IPS-15b (cell line): ENCODE data around the gene URB1.
"Not testable (repeated sequence)": the region's sequence is repeated elsewhere in the genome, so short reads cannot be mapped to it uniquely, and the experiment has no call there.

Experiments used
- H3K27me3 ChIP-seq: one replicate; pipeline ENCODE4 v1.6.1; 2013; ENCODE audit warnings: low read length; ENCODE audit not compliant: control insufficient read depth, insufficient read depth
- H3K36me3 ChIP-seq: one replicate; pipeline ENCODE4 v1.6.1; 2013; ENCODE audit warnings: low read length; ENCODE audit not compliant: control insufficient read depth, insufficient read depth
- H3K4me1 ChIP-seq: one replicate; pipeline ENCODE4 v1.6.1; 2013; ENCODE audit warnings: mild to moderate bottlenecking, low read length; ENCODE audit not compliant: control insufficient read depth, insufficient read depth
- H3K4me3 ChIP-seq: one replicate; pipeline ENCODE4 v1.5.1; 2013; ENCODE audit warnings: low read depth, low read length
- H3K9ac ChIP-seq: one replicate; pipeline ENCODE4 v1.6.1; 2013; ENCODE audit warnings: low read depth, mild to moderate bottlenecking, low read length
- H3K9me3 ChIP-seq: one replicate; pipeline ENCODE4 v1.6.1; 2013; ENCODE audit warnings: mild to moderate bottlenecking, low read length; ENCODE audit not compliant: control insufficient read depth, insufficient read depth

URB1 gene

DNA sequence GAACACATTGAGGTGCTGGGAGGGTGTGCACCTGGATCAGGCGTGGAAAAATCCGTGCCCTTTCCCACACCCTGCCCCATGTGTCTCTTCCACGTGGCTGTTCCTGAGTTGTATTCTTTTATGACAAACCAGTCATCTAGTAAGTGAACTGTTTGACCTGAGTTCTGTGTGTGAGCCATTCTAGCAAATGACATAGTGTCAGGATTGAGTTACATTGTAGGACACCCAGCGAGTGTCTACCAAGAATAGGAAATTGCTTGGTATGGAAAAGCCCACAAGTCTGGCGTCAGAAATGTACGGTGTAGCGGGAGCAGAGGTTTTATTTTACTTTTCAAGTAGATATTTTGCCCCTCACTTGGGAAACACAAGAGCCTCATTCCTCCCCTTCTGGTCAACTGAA lies 95.4 kb downstream of the URB1 start:
- Histone ChIP-seq H3K4me1 (no peaks in the 10 kb centered on the region), H3K9me3 (no peaks in the 10 kb centered on the region), H3K36me3 (peaks cover 5% of the 10 kb centered on the region), H3K9ac (no peak overlapping the region), H3K27me3 (no peaks in the 10 kb centered on the region), H3K4me3 (no peak overlapping the region)

DNA sequence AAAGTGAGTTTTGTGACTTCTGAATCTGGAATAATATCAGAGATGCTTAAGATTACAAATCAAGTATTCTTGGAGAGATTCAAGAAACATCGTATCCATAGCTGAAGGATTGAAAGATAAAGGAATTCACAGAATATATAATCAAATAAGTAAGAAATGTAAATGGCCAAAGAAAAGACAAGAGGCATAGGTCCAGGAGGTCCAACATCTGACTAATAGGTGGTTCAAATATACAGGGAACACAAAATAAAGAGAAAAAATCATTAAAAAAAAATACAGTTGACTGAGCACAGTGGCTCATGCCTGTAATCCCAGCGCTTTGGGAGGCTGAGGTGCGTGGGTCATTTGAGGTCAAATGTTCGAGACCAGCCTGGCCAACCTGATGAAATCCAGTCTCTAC lies 107.3 kb downstream of the URB1 start:
- no peaks in the 10 kb centered on the region for H3K27me3 ChIP-seq
- H3K4me3 ChIP-seq, result no peak overlapping the region
- H3K36me3 ChIP-seq, result no peaks in the 10 kb centered on the region
- H3K9me3 ChIP-seq, result no peaks in the 10 kb centered on the region
- no peaks in the 10 kb centered on the region for H3K4me1 ChIP-seq
- H3K9ac ChIP-seq, result no peak overlapping the region

GRCh38 chr21:32282992-32283391 lies 109.8 kb downstream of the URB1 start:
- Histone ChIP-seq H3K27me3 (no peaks in the 10 kb centered on the region), H3K9ac (no peak overlapping the region), H3K4me1 (peaks cover 4% of the 10 kb centered on the region), H3K36me3 (no peaks in the 10 kb centered on the region), H3K4me3 (no peak overlapping the region), H3K9me3 (no peaks in the 10 kb centered on the region)

DNA sequence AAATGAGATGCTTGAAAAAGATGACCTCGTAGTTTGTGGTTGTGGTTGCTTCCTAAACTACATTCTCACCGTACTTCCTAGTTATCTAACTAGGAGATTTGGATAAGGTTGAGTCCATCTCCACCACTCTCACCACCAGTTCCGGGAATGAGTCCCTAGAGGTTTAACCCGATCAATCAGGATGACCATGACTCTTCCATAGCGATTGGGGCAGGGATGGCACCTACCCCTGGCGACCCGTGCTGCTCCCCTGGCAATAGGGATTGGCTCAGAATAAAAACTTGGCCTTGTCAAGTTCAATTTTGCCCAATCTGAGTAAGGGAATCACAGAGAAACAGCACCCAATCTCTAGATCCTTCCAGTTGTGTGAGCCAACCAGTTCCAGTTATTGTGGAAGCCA lies 111.3 kb downstream of the URB1 start:
- no peak overlapping the region for H3K9ac ChIP-seq
- no peaks in the 10 kb centered on the region for H3K27me3 ChIP-seq
- H3K4me1 ChIP-seq, result peaks cover 5% of the 10 kb centered on the region
- no peaks in the 10 kb centered on the region for H3K36me3 ChIP-seq
- no peaks in the 10 kb centered on the region for H3K9me3 ChIP-seq
- H3K4me3 ChIP-seq, result no peak overlapping the region

DNA sequence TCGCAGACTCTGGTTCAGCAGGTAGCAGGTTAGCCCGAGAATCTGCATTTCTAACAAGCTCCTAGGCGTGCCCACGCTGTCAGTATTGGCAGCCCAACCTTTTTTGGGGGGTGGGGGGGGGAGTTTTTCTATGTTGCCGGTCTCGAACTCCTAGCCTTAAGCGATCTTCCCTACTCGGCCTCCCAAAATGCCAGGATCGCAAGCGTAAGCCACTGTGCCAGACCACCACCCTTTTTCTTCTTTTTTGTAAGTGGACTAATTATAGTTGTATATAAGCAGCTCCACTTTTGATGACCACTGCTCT lies 113.5 kb downstream of the URB1 start:
- H3K4me3 ChIP-seq, result peak overlapping the region; percentile 91
- peaks cover 5% of the 10 kb centered on the region for H3K4me1 ChIP-seq
- H3K9me3 ChIP-seq, result no peaks in the 10 kb centered on the region

GRCh38 chr21:32278518-32279376 lies 114.1 kb downstream of the URB1 start, which contains the start of gene MIS18A:
Gene MIS18A (minus strand): TSS chr21:32279049. CDS start chr21:32279014, 35 bp downstream.
- Histone ChIP-seq H3K4me3 (peak within 1 kb of the TSS; percentile 91), H3K36me3 (peaks cover 2% of the 10 kb centered on the region), H3K4me1 (peaks cover 5% of the 10 kb centered on the region), H3K9me3 (no peaks in the 10 kb centered on the region), H3K9ac (peak within 1 kb of the TSS; percentile 76), H3K27me3 (no peaks in the 10 kb centered on the region)

More for the DNA sequence above, 113.5 kb downstream of the URB1 start:
- Histone ChIP-seq H3K9ac (peak overlapping the region; percentile 76), H3K27me3 (no peaks in the 10 kb centered on the region), H3K36me3 (no peaks in the 10 kb centered on the region)

DNA sequence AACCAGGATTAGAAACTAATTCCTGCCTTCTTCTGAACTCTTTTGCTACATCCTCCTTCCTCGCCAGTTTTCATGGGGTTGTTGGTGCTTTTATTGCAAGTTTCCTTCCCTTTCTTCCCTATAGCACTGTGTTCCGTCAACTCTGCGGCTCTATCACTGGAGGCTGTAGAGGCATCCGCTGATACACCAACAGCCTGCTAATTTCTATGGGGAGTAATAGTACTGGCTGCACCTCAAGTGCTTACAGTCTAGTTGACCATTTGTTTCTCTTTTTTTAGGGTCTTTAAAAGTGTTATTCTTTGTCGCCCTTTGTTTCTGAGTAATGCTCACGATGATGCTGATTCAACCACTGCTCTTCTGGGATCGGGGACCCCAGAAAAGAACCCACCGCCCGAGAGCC lies 114.7 kb downstream of the URB1 start:
- Histone ChIP-seq H3K36me3 (peaks cover 2% of the 10 kb centered on the region), H3K4me1 (peaks cover 5% of the 10 kb centered on the region), H3K4me3 (peak overlapping the region; percentile 91), H3K9me3 (no peaks in the 10 kb centered on the region), H3K27me3 (no peaks in the 10 kb centered on the region), H3K9ac (peak overlapping the region; percentile 70)

- no peaks in the 10 kb centered on the region for H3K9me3 ChIP-seq
- H3K4me3 ChIP-seq, result no peak overlapping the region
- peaks cover 7% of the 10 kb centered on the region for H3K36me3 ChIP-seq
These were observed 116.1 kb downstream of the URB1 start for GRCh38 chr21:32276671-32277070.

GRCh38 chr21:32270748-32271147 lies 122.1 kb downstream of the URB1 start:
- H3K36me3 ChIP-seq, result peaks cover 18% of the 10 kb centered on the region
- no peak overlapping the region for H3K4me3 ChIP-seq
- H3K27me3 ChIP-seq, result no peaks in the 10 kb centered on the region
- no peak overlapping the region for H3K9ac ChIP-seq
- H3K4me1 ChIP-seq, result no peaks in the 10 kb centered on the region
- H3K9me3 ChIP-seq, result no peaks in the 10 kb centered on the region

More at GRCh38 chr21:32276671-32277070, 116.1 kb downstream of the URB1 start:
- Histone ChIP-seq H3K9ac (no peak overlapping the region), H3K27me3 (no peaks in the 10 kb centered on the region), H3K4me1 (peaks cover 5% of the 10 kb centered on the region)

GRCh38 chr21:32265321-32265720 lies 127.5 kb downstream of the URB1 start:
- H3K4me3 ChIP-seq, H3K9me3 ChIP-seq, H3K27me3 ChIP-seq, H3K9ac ChIP-seq, H3K4me1 ChIP-seq: not testable (repeated sequence)
- H3K36me3 ChIP-seq, result peaks cover 11% of the 10 kb centered on the region

DNA sequence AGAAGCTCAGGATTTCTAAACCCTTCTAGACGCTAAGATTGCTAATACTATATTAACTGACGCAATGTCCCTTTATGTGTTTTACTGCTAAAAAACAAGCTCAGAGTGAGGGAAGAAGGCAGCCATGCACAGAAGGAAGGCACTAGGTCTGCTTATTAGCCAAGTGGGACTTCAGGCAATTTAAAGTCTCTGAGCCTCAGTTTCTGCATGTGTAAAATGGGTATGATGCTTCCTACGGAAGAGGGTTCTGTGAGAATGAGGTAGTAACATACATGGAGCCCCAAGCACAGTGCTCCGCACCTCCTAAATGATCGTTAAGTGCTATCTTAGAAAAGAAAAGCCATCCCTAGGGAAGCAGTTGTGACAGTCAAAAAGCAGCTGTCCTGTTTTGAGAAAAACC lies 130.9 kb downstream of the URB1 start:
- H3K9me3 ChIP-seq, result no peaks in the 10 kb centered on the region
- no peak overlapping the region for H3K9ac ChIP-seq
- H3K4me1 ChIP-seq, result peaks cover 3% of the 10 kb centered on the region
- H3K4me3 ChIP-seq, result no peak overlapping the region
- H3K27me3 ChIP-seq, result no peaks in the 10 kb centered on the region
- H3K36me3 ChIP-seq, result peaks cover 4% of the 10 kb centered on the region
